IPS-18c (cell line): ENCODE data around the gene DIS3.
"Not testable (repeated sequence)": the region's sequence is repeated elsewhere in the genome, so short reads cannot be mapped to it uniquely, and the experiment has no call there.

Experiments
- H3K4me3 ChIP-seq: 2 replicates; pipeline ENCODE4 v1.7.0; 2013; ENCODE audit warnings: low read depth, mild to moderate bottlenecking, low read length, moderate library complexity; ENCODE audit not compliant: insufficient read depth
- H3K9me3 ChIP-seq: one replicate; pipeline ENCODE4 v1.6.1; 2013; ENCODE audit warnings: mild to moderate bottlenecking, low read length, moderate library complexity; ENCODE audit not compliant: control insufficient read depth, insufficient read depth

DIS3 gene

DNA sequence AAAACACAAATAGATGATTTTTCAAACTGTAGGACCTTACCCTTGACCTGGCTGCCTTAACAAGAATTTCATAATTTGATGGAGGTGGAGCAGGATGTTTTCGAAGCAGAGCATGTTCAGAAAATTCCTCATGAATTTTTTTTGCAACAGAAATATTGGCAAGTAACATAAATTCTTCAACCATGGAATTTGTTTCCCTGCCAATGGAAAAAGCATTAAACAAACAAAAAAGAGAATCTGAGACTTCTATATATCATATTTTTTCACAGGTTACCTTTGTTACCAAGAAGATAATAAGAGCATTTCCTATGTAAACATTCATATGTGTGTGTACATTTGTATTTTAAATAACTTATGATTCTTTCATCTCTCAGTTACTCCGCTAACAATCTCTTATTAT lies 18.3 kb downstream of the DIS3 start:
- H3K9me3 ChIP-seq = no peaks in the 10 kb centered on the region
- no peak overlapping the region for H3K4me3 ChIP-seq

DNA sequence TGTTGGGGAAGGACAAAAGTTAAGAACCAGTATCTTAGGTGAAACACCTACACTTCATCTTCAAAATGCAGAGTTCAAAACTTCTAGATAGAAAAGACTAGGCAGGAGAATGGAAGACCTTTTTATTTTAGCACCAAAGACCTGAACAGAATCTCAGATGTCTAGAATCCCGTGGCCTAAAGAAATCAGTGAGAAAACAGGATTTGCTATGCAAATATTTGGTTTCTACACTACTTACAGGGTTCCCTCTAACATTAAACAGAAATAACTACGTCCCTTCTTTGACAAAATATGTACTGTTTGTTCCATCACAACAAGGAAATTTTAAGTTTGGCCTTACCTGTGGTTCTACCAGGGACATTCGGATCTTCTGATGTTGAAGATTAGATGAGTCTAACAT lies 21.5 kb downstream of the DIS3 start:
- Histone ChIP-seq H3K4me3 (no peak overlapping the region), H3K9me3 (no peaks in the 10 kb centered on the region)

DNA sequence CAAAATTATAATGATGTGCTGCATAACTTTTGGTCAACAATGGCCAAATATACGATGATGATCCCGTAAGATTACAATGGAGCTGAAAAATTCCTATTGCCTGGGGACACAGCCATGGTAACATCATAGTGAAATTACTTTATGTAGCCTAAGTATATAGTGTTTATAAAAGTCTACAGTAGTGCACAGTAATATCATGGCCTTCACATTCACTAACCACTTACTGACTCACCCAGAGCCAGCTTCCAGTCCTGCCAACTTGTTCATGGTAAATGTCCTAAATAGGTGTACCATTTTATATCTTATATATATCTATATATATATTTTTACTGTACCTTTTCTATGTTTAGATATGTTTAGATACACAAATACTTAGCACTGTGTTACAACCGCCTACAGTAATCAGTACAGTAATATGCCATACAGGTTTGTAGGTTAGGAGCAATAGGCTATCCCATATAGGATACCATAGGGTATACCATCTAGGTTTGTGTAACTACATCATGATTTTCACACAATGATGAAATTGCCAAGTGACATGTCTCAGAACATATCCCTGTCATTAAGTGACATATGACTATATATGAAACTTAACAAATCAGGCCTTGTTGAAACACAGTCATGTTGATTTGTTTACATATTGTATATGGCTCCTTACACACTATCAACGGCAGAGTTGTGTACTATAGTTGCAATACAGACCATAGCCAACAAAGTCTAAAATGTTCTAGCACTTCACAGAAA lies 23.7 kb downstream of the DIS3 start:
- Histone ChIP-seq H3K4me3 (no peak overlapping the region), H3K9me3 (no peaks in the 10 kb centered on the region)

DNA sequence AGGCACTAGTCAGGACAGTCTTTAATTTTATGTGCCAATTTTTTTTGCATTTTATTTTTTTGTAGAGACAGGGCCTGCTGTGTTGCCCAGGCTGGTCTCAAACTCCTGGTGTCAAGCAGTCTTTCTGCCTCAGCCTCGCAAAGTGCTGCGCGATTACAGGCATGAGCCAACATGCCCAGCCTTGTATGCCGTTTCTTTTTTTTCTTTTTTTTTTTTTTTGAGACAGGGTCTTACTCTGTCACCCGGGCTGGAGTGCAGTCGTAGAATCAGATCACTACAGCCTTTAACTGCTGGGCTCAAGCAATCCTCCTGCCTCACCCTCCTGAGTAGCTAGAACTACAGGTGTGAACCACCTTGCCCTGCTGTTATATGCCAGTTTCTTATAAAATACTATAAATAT lies 27.6 kb downstream of the DIS3 start:
- no peaks in the 10 kb centered on the region for H3K9me3 ChIP-seq
- H3K4me3 ChIP-seq = no peak overlapping the region

DNA sequence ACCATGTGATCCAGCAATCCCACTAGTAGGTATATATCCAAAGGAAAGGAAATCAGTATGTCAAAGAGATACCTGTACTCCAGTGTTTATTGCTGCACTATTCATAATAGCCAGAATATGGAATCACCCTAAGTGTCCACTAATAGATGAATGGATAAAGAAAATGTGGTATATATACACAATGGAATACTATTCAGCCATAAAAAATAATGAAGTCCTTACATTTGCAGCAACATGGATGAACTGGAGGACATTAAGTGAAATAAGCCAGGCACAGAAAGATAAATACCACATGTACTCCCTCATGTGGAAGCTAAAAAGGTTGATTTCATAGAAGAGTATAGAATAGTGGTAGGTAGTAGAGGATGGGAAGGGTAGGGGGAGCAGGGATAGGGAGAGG lies 30.5 kb downstream of the DIS3 start:
- H3K9me3 ChIP-seq = no peaks in the 10 kb centered on the region
- H3K4me3 ChIP-seq = no peak overlapping the region

DNA sequence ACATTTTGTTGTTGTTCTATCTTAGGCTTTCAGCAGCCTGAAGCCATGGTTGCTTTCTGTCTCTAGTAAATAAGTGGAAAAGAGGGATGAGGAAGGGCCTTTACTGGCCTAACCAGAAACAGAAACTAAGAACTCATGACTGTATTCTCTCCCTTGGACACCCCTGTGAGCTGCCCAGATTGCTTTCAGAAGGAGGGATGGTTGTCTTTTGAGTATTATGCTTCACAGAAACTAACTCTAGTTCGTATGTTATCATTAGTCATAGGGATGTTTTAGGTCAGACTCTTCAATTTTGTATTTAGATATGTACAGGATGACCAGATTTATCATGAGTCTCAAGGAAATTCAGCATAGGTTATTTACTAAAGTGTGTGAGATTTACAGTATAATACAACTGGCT lies 36.4 kb downstream of the DIS3 start:
- no peaks in the 10 kb centered on the region for H3K9me3 ChIP-seq
- no peak overlapping the region for H3K4me3 ChIP-seq

DNA sequence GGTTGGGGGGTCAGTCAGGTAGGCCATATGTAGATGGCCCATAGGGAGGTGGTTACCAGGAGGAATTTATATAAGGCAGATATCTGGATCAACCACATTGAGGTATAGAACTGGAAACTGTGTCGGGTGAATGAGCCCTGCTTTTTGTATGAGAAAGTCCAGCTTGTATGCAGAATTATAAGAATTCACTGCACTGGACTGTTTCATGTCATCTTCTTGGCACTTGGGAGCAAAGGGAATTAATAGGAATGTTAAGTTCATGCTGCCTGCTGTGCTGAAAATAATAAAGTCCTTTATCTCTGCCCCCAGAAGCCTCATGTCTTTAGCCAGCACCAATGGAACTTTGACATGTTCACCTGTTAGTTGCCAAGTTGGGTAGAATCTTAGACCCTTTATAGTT lies 41.7 kb downstream of the DIS3 start:
- H3K4me3 ChIP-seq = no peak overlapping the region
- H3K9me3 ChIP-seq = no peaks in the 10 kb centered on the region

DNA sequence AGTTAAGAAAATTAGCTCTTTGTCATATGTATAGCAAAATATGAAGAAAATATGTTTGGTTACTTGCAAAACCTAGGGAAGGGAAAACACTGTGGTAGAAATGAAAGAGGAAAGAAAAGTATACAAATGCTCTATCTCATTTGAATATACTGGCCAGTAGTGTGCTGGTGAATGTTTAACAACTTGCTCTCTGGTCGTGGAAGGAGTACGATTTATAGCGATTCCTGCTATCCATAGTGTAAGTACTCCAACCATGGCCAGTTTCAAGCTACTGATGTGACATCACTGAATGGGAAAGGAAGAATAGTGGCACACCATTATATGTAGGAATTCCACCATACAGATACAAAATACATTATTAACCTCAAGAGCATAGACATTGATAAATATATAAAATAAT lies 44.7 kb downstream of the DIS3 start:
- H3K4me3 ChIP-seq = no peak overlapping the region
- no peaks in the 10 kb centered on the region for H3K9me3 ChIP-seq

DNA sequence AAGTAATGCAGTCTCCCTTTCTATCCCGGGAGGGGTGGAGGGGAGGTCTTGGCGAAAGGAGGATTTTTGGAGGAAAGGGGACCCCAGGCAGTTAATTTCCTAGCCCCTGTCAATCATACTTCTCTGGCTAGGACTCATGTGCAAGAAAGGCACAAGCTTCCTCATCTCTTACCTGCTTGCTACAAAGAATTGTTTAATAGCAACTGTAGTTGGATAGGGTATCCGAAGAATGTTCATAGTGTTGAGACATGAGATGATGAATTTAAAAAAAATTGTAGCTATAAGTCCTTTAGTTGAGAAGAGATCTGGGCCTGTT lies 53.5 kb downstream of the DIS3 start:
- no peaks in the 10 kb centered on the region for H3K9me3 ChIP-seq
- H3K4me3 ChIP-seq = peak overlapping the region; percentile 95

DNA sequence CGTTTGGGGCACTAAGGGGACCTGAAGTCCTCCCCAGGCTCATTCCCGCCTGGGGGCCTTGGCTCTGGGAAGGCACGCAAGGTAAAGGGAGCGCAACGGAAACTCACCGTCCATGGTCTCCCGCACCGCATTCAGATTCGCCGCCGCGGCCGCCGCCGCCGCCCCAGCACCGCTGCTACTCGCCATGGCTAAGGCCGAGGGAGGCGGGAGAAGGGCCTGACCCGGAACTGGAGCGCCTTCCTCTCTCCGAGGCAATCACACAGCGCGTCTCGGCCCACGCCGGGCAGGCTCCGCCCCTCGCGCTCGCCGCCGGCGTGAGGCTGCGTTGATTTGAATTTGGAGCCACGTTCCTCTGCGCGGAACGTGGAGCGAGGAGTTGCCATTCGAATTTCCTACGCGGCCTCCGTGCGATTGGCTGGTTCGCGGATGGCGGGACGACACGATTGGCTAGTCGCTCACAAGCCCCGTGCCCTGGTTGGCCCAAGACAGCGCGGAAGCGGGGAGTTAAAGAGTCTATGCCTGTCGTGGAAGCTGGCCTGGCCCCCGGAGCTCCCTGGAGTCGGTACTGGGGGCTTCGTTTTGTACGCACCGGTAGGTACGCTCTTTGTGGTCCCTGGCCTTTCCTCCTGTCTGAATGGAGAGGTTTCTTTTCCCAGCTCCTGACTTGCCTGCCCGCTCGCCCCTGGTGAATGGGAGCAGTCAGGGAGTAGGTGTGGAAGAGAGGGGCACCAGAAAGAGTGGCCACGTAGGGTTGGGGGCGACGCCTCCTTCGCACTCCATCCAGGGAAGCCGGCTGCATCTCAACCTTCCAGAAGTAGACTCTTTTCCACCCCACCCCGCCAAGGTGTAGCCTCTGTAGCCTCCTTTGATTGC lies 54.0 kb downstream of the DIS3 start, which contains the start of the genes BORA and MZT1:
BORA (plus strand) TSS at position 507 of the 873 bp plus-strand sequence. CDS start 1,018 bp downstream, outside the sequence.
MZT1 (minus strand) TSS at position 213 of the 873 bp plus-strand sequence; CDS start at position 186, 27 bp downstream.
- Histone ChIP-seq H3K4me3 (peak within 1 kb of the TSS; percentile 95), H3K9me3 (no peaks in the 10 kb centered on the region)

DNA sequence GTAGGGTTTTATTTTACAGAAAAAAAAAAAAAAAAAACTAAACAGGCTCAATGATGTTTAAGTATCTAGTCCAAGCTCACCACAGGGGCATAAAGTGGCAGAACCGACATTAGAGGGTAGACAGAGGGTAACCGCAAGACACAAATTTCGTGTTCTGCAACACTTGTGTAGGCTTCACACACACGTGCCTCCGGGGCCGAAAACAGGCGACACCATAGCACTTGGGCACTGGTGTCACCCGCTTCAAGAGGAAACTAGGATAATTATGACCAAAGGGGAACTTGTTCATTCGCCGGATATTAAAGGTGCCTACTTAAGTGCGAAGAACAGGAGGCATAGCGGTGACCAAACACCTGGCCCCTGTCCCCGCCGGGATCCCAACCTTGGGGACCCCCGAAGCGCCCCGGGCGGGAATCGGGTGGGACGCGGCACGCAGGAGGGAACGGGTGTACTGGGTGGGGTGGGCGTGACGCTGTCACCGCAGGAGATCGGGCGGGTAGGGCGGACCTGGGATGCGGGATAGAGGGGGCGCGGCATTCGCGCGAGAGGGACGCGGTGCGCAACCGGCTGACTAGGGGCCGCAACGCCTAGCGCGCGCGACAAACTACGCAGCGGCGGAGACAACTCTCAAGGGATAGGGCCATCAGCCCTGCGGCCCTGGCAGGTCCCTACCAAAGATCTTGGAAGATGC lies 54.8 kb downstream of the DIS3 start:
- peak overlapping the region; percentile 95 for H3K4me3 ChIP-seq
- H3K9me3 ChIP-seq = no peaks in the 10 kb centered on the region

DNA sequence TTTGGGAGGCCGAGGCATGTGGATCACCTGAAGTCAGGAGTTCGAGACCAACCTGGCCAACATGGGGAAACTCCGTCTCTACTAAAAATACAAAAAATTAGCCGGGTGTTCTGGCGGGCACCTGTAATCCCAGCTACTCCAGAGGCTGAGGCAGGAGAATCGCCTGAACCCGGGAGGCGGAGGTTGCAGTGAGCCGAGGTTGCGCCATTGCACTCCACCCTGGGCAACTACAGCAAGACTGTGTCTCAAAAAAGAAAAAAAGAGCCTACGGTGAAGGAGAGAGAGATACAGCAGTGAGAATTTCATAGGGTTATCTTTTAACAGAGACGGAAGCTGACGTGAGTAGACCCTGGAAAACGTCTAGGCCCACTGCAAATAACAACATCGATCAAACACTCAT lies 55.5 kb downstream of the DIS3 start:
- H3K4me3 ChIP-seq, H3K9me3 ChIP-seq: not testable (repeated sequence)

DNA sequence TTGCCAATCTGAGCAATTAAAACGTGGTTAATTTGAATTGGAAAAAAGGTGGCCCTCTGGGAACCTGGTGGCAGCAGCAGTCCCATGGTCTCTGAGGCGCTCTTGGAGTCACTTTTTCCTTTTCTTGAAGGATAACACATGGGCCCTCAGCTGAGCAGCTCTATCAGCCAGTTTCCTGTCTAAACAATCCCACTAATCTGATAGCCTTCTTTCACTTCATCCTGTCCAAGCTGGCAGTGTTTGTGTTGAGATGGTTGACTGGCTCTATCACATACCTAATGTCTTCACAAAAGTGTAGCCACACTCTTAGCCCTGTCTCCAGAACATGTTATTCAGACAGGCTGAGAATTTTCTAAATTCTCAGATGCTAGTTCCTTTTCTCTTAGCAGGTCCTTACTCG lies 64.9 kb downstream of the DIS3 start:
- Histone ChIP-seq H3K4me3 (no peak overlapping the region), H3K9me3 (no peaks in the 10 kb centered on the region)
